Fibroblast of pulmonary artery (primary cell): ENCODE measurements around the gene METTL16.

Source experiments
- DNase-seq: peaks from one replicate; pipeline ENCODE4 v3.0.0-alpha.2; 2010; ENCODE audit warnings: low read depth
- H3K4me3 ChIP-seq: replicated peaks from 2 replicates; pipeline ENCODE4 v1.5.1; 2011; ENCODE audit warnings: low read depth, mild to moderate bottlenecking, control low read depth, low read length, moderate library complexity
- CTCF ChIP-seq: IDR thresholded peaks from 2 replicates; pipeline ENCODE4 v1.5.1; 2011; ENCODE audit warnings: mild to moderate bottlenecking, control low read depth, low read length, inconsistent platforms; ENCODE audit errors: missing control alignments

The METTL16 gene

DNA sequence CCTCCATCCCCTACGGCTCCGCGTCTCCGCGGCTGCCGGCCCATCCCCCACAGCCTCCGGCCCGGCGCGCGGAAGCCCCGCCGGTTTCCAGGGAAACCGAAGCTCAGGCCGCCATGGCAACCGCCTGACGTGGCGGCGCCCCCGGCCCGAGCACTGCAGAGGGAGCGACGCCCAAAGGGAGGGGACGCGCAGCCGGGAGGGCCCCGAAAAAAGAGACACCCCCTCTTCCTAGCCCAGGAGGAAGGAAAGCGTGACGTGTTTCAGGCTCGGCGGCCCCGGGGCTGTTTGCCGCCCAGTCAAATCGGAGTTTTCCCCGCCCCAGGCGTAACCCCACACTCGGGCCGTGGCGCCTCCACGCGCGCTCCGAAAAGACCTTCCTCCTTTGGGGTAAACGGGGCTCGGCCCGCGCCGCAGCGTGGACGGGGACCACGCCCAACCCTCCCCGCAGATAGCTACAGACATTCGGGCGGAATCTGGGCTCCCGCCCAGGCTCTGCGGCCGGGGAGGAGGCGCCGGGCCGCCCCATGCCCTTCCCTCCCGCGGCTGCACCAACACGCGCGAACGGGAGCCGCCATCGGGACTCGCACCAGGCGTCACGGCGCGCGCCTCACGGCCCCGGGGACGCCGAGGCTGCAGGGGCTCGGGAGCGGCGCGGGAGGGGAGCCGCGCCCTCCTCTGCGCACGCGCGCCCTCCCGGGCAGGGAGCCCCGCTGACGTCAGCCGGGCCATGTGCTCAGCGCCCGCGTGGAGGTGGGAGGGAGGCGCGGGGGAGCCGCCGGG, 118.3 kb downstream of the METTL16 start:
- no peak for TF ChIP-seq CTCF
- peak; percentile 85 for DNase-seq
- peak overlapping the region; percentile 63 for H3K4me3 ChIP-seq

DNA sequence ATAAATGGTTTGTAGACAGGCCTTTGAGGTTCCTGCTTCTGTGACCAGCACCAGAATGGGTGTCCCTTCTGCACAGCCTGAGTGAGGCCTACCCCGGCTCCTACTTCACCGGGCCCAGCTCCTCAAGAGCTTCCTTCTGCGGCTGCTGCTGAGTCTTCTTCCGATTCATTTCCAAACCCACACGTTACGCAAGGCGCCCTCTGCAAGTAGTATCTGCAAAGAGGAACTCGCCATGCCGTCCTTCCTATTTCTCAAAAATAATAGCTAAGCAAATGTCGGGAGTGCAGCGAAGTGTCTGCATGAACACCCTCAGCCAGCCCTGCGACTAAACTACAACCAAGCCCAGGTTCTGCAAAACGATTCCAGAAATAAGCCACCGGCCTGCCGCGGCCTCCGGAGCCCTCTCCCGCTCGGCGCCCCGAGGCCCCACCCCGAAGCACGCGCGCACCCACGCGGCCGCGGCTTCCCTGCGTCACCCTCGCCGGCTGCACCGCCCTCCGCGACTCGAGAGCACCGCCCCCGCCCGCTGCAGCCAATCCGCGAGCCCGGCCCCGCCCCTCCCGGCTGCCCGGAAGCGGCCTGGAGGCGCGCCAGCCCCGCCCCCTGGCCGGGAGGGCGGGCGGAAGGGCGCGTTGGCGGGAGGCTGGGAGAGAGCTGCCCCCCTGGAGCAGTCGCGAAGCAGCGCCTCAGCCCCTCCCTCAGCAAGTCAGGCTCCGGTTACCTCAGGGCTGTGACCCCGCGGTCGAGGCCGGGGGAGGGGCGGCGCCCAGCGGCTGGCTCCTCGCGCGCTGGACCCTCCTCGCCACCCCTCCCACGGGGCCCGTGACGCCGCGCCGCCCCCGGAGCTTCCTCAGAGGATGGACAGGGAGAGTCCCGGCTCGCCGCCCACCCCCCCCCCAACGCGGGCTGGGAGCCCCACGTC, 119.2 kb downstream of the METTL16 start:
- TF ChIP-seq CTCF, result no peak
- DNase-seq, result peak; percentile 96
- H3K4me3 ChIP-seq, result peak overlapping the region; percentile 63

- no peak for TF ChIP-seq CTCF
- DNase-seq, result no peak
- H3K4me3 ChIP-seq, result peak overlapping the region; percentile 49
Observed at GRCh38 chr17:2391597-2392251, 120.0 kb downstream of the METTL16 start.

GRCh38 chr17:2390199-2390836, 121.4 kb downstream of the METTL16 start:
- TF ChIP-seq CTCF, result no peak
- no peak for DNase-seq
- H3K4me3 ChIP-seq, result no peak overlapping the region

DNA sequence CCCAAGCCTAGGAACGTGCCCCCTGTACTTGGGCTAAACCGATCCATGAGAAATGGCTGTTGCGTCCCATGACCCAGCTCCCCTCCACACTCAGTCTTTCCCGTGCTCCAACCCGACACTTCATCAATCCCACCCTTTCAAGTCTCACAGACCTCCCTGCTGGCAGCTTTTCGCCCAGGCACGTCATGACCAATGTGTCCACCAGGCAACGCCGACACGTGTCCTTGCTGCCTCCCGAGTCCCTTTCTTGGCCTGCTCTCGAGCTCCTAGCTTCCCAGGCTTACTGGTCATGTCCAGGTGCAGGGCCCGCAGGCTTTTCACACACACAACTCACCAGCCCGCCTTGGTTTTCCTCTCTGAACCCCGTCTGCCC, 123.0 kb downstream of the METTL16 start:
- TF ChIP-seq CTCF, result no peak
- DNase-seq, result no peak
- no peak overlapping the region for H3K4me3 ChIP-seq

- no peak overlapping the region for H3K4me3 ChIP-seq
- no peak for TF ChIP-seq CTCF
- DNase-seq, result no peak
Observed at GRCh38 chr17:2388020-2388682, 123.5 kb downstream of the METTL16 start.
